HCT116 (cell line): ENCODE measurements around the gene ZSWIM5. TPM values are rescaled to one million over a fixed set of nuclear protein-coding genes. Genes with fewer than 3 reads are reported as not detected.

ENCODE experiments used
- ATAC-seq: fragments of 200-7000 bp; cut with Tn5 transposase; 2 replicates; pipeline ENCODE4 v1.9.1; 2020; ENCODE audit warnings: mild to moderate bottlenecking, moderate library complexity
- BruUV-seq: library from RNA; stranded (reverse); fragments of 400-500 nt; replicated peaks from 2 replicates; lab custom pipeline; 2021; lab: Mats Ljungman, UMichigan
- CTCF ChIA-PET: fragments of 300-600 bp; sonication (Branson Sonifier 250); formaldehyde crosslinking; loops from one replicate; lab custom pipeline; 2021; ENCODE audit warnings: antibody characterized with exemption; lab: Charles Lee
- POLR2A ChIA-PET: fragments of 300-600, 350-600 bp; sonication (Branson Sonifier 250); formaldehyde crosslinking; loops from one replicate; lab custom pipeline; 2021; ENCODE audit warnings: antibody characterized with exemption; lab: Charles Lee
- RAD21 ChIA-PET, 2 experiments: fragments of 300-600 bp; sonication (Branson Sonifier 250); formaldehyde crosslinking; loops; one replicate each; lab custom pipeline; 2023; ENCODE audit warnings: low total read pairs in 2 of 2; ENCODE audit not compliant: uncharacterized antibody in 2 of 2, unreplicated experiment in 2 of 2, low non-redundant PET in 1 of 2; lab: Charles Lee
- DNase-seq: peaks from one replicate; pipeline ENCODE4 v3.0.0-alpha.2; 2010; ENCODE audit warnings: low read depth, low spot score
- H2AFZ ChIP-seq: fragments of 200-600 bp; shearing (Covaris generic), sonication (generic); 2 replicates; pipeline ENCODE4 v1.6.1; 2017; ENCODE audit warnings: low read depth, mixed run types, mixed read lengths, antibody characterized with exemption, low read length; ENCODE audit not compliant: poor library complexity, severe bottlenecking
- H3K27ac ChIP-seq: 2 replicates; pipeline ENCODE4 v1.5.1; 2012; ENCODE audit warnings: low read depth, low read length
- H3K27me3 ChIP-seq: fragments of 200-600 bp; sonication (generic); 2 replicates; pipeline ENCODE4 v1.6.1; 2016; ENCODE audit warnings: mixed run types, low read length, mixed read lengths; ENCODE audit not compliant: insufficient read depth
- H3K36me3 ChIP-seq, 2 experiments: fragments of 200-500 bp in 1 of 2; fragments of 200-600 bp in 1 of 2; sonication (Bioruptor generic) in 1 of 2; sonication (generic) in 1 of 2; 2 replicates each; pipeline versions ENCODE4 v1.5.1 to v1.6.1; 2014 to 2016; ENCODE audit warnings: low read length in 2 of 2, inconsistent platforms in 1 of 2, mixed read lengths in 1 of 2, mixed run types in 1 of 2; ENCODE audit not compliant: insufficient read depth in 2 of 2, control insufficient read depth in 1 of 2
- H3K4me1 ChIP-seq, 2 experiments: fragments of 200-600 bp in 1 of 2; sonication (generic) in 1 of 2; 2 replicates each; pipeline versions ENCODE4 v1.5.1 to v1.6.1; 2012 to 2017; ENCODE audit warnings: low read length in 2 of 2, inconsistent platforms in 1 of 2, mild to moderate bottlenecking in 1 of 2, mixed read lengths in 1 of 2, mixed run types in 1 of 2, moderate library complexity in 1 of 2; ENCODE audit not compliant: insufficient read depth in 2 of 2, control insufficient read depth in 1 of 2
- H3K4me2 ChIP-seq: fragments of 200-600 bp; sonication (generic); 2 replicates; pipeline ENCODE4 v1.6.1; 2017; ENCODE audit warnings: mixed run types, low read length, mixed read lengths
- H3K4me3 ChIP-seq, 2 experiments: fragments of 200-600 bp in 1 of 2; sonication (generic) in 1 of 2; replicated peaks in 1 of 2; 2 replicates each; pipeline ENCODE4 v1.5.1; 2011 to 2016; ENCODE audit warnings: low read length in 2 of 2, control low read depth in 1 of 2, low read depth in 1 of 2, mild to moderate bottlenecking in 1 of 2, mixed read lengths in 1 of 2, mixed run types in 1 of 2
- H3K79me2 ChIP-seq: fragments of 200-600 bp; sonication (generic); 2 replicates; pipeline ENCODE4 v1.6.1; 2017; ENCODE audit warnings: mild to moderate bottlenecking, mixed run types, low read length, moderate library complexity, mixed read lengths; ENCODE audit not compliant: insufficient read depth
- H3K9ac ChIP-seq: fragments of 200-600 bp; sonication (generic); 2 replicates; pipeline ENCODE4 v1.6.1; 2016; ENCODE audit warnings: low read length, mixed read lengths
- H3K9me2 ChIP-seq: fragments of 200-600 bp; sonication (generic), shearing (Covaris generic); 2 replicates; pipeline ENCODE4 v1.6.1; 2017; ENCODE audit warnings: mixed run types, mild to moderate bottlenecking, moderate library complexity; ENCODE audit not compliant: insufficient read depth
- H3K9me3 ChIP-seq, 2 experiments: fragments of 200-500 bp in 1 of 2; fragments of 200-600 bp in 1 of 2; sonication (Bioruptor generic) in 1 of 2; sonication (generic) in 1 of 2; 2 replicates each; pipeline ENCODE4 v1.6.1; 2014 to 2017; ENCODE audit warnings: low read length in 2 of 2, mixed read lengths in 2 of 2, inconsistent platforms in 1 of 2, low read depth in 1 of 2, mild to moderate bottlenecking in 1 of 2, mixed run types in 1 of 2, moderate library complexity in 1 of 2; ENCODE audit not compliant: control insufficient read depth in 1 of 2, insufficient read depth in 1 of 2
- H4K20me1 ChIP-seq: fragments of 200-600 bp; sonication (generic), shearing (Covaris generic); 2 replicates; pipeline ENCODE4 v1.6.1; 2017; ENCODE audit warnings: mixed run types, mild to moderate bottlenecking, moderate library complexity; ENCODE audit not compliant: insufficient read depth
- CTCF ChIP-seq, 3 experiments: fragments of 200-600 bp in 1 of 3; sonication (generic) in 1 of 3; IDR thresholded peaks in 2 of 3; conservative IDR thresholded peaks in 1 of 3; 2 replicates each; pipeline ENCODE4 v1.5.1; 2012 to 2017; ENCODE audit warnings: low read depth in 2 of 3, low read length in 2 of 3, antibody characterized with exemption in 1 of 3, borderline replicate concordance in 1 of 3, control low read depth in 1 of 3, mild to moderate bottlenecking in 1 of 3, mixed read lengths in 1 of 3, mixed run types in 1 of 3, moderate library complexity in 1 of 3; ENCODE audit not compliant: insufficient read depth in 1 of 3
- RAD21 ChIP-seq: IDR thresholded peaks from 2 replicates; pipeline ENCODE4 v1.6.1; 2012; ENCODE audit warnings: low read depth, mild to moderate bottlenecking
- YY1 ChIP-seq: IDR thresholded peaks from 2 replicates; pipeline ENCODE4 v1.6.1; 2011; ENCODE audit warnings: low read length, low read depth, moderate library complexity, mild to moderate bottlenecking; ENCODE audit not compliant: insufficient replicate concordance; ENCODE audit errors: extremely low read depth
- ZFX ChIP-seq: fragments of 450-650 bp; IDR thresholded peaks from 2 replicates; pipeline ENCODE4 v1.6.1; 2017
- intact Hi-C: fragments of 100-400 bp; cut with micrococcal nuclease; formaldehyde crosslinking; loops from 2 replicates; pipeline ENCODE4 v1.10.0; 2022
- total RNA-seq: library from RNA; stranded (reverse); gene quantifications from one replicate; pipeline ENCODE4 v1.2.1, GENCODE V29; 2021; ENCODE audit not compliant: unreplicated experiment

ZSWIM5 gene
- total RNA-seq, 1 experiment from 2014 or later, result 1.1 TPM

GRCh38 chr1:45018599-45019230, 187.7 kb downstream of the ZSWIM5 start:
- H3K4me3 ChIP-seq, result no peak overlapping the region
- no peaks in the 10 kb centered on the region for H3K36me3 ChIP-seq
- H3K9me3 ChIP-seq, result no peaks in the 10 kb centered on the region
- H3K4me1 ChIP-seq, result no peaks in the 10 kb centered on the region
- intact Hi-C loops, result loop anchor here (1.0 to 10.0 kb wide), 3 partner anchors 212 to 886 kb away; no protein-coding TSS in a partner anchor
- DNase-seq (peak; percentile 41), ATAC-seq (peak; percentile 96)
- 0 out of 2 replicates have a peak overlapping the region, but pooled peaks have one; percentile 1 for H3K4me2 ChIP-seq
- no TSS peak for BruUV-seq
- no peak overlapping the region for H3K9ac ChIP-seq
- peak overlapping the region; percentile 28 for H2AFZ ChIP-seq
- ChIA-PET RAD21 (interaction anchor here (0.6 to 1.6 kb wide), 4 partner anchors 281 to 285 kb away, joined by 3 to 8 read pairs (median 4); no protein-coding TSS in a partner anchor), POLR2A (interaction anchor here (0.6 to 1.5 kb wide), 3 partner anchors 281 to 472 kb away, joined by 3 to 6 read pairs (median 3); partner anchors contain the start of gene TESK2), CTCF (interaction anchor here (0.5 to 11.9 kb wide), 10 partner anchors 9 to 1527 kb away, joined by 3 to 214 read pairs (median 5); partner anchors contain the start of genes MMACHC and TESK2)
- TF ChIP-seq CTCF (IDR thresholded peaks at IDR 0.05 in 2 of 3, conservative IDR thresholded peaks at IDR 0.05 in 1 of 3; ENCODE audit: borderline replicate concordance in 1 of 3, insufficient read depth in 1 of 3, low read depth in 2 of 3, low read length in 2 of 3) (peak; percentile 83 to 93 (median 84)), YY1 (peak; percentile 67), ZFX (no peak), RAD21 (peak; percentile 86)
- H3K9me2 ChIP-seq, result no peaks in the 10 kb centered on the region
- H3K27me3 ChIP-seq, result no peaks in the 10 kb centered on the region
- no peaks in the 10 kb centered on the region for H4K20me1 ChIP-seq
- H3K27ac ChIP-seq, result no peak overlapping the region
- H3K79me2 ChIP-seq, result no peaks in the 10 kb centered on the region
